ENCODE measurements around the gene MEX3D.

Gene MEX3D

GRCh38 chr19:1568320-1569019 is at the start of gene MEX3D:
Gene MEX3D (minus strand): TSS chr19:1568325. CDS start chr19:1568058, 267 bp downstream.
- Histone ChIP-seq H3K27me3 (no peaks in the 10 kb centered on the region), H3K4me1 (peaks cover 54% of the 10 kb centered on the region), H3K9ac (peak within 1 kb of the TSS; percentile 99), H3K9me3 (no peaks in the 10 kb centered on the region), H3K4me3 (peak within 1 kb of the TSS; percentile 98), H3K36me3 (peaks cover 23% of the 10 kb centered on the region), H3K27ac (peak within 1 kb of the TSS; percentile 95), H4K20me1 (peaks cover 38% of the 10 kb centered on the region), H3K4me2 (peak within 1 kb of the TSS; percentile 95)
- TF ChIP-seq Cebpa-rat (IDR thresholded peaks at IDR 0.05), result no peak

GRCh38 chr19:1616875-1617274 is 48.8 kb upstream of the MEX3D start:
- Histone ChIP-seq H3K4me3 (no peak overlapping the region), H3K9me3 (no peaks in the 10 kb centered on the region), H4K20me1 (peaks cover 100% of the 10 kb centered on the region), H3K27me3 (no peaks in the 10 kb centered on the region), H3K9ac (0 out of 2 replicates have a peak overlapping the region, but pooled peaks have one; percentile 24), H3K36me3 (peaks cover 100% of the 10 kb centered on the region), H3K4me1 (peaks cover 100% of the 10 kb centered on the region), H3K4me2 (peak overlapping the region; percentile 63), H3K27ac (no peak overlapping the region)
- TF ChIP-seq Cebpa-rat (IDR thresholded peaks at IDR 0.05), result no peak

DNA sequence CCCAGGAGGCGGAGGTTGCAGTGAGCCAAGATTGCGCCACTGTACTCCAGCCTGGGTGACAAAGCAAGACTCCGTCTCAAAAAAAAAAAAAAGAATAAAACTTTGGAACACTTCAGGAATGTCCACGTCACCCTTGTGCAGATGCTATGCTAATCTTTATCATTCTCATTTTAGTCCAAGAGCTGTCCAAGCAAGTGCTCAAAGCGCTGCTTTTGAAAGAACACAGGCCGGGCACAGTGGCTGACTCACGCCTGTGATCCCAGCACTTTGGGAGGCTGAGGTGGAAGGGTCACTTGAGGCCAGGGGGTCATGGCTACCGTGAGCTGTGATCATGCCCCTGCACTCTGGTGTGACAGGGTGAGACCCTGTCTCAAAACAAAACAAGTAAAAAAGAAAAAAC is 48.3 kb upstream of the MEX3D start:
- H3K9me3 ChIP-seq, result no peaks in the 10 kb centered on the region
- H3K4me3 ChIP-seq, result no peak overlapping the region
- peak overlapping the region; percentile 63 for H3K4me2 ChIP-seq
- peaks cover 98% of the 10 kb centered on the region for H4K20me1 ChIP-seq
- H3K27me3 ChIP-seq, result no peaks in the 10 kb centered on the region
- H3K27ac ChIP-seq, result no peak overlapping the region
- no peak for TF ChIP-seq Cebpa-rat (IDR thresholded peaks at IDR 0.05)
- H3K36me3 ChIP-seq, result peaks cover 98% of the 10 kb centered on the region
- peaks cover 98% of the 10 kb centered on the region for H3K4me1 ChIP-seq
- H3K9ac ChIP-seq, result no peak overlapping the region

GRCh38 chr19:1615156-1615765 is 47.1 kb upstream of the MEX3D start:
- Histone ChIP-seq H3K36me3 (peaks cover 93% of the 10 kb centered on the region), H4K20me1 (peaks cover 98% of the 10 kb centered on the region), H3K9ac (no peak overlapping the region), H3K4me2 (peak overlapping the region; percentile 63), H3K4me1 (peaks cover 97% of the 10 kb centered on the region), H3K27me3 (no peaks in the 10 kb centered on the region), H3K27ac (peak overlapping the region; percentile 15; the same call in 1 of the 2 replicates), H3K9me3 (no peaks in the 10 kb centered on the region), H3K4me3 (no peak overlapping the region)
- TF ChIP-seq Cebpa-rat (IDR thresholded peaks at IDR 0.05), result no peak

- Histone ChIP-seq H3K4me3 (no peak overlapping the region), H3K27ac (peak overlapping the region; percentile 15; the same call in 1 of the 2 replicates), H3K36me3 (peaks cover 80% of the 10 kb centered on the region), H3K4me2 (peak overlapping the region; percentile 63), H3K4me1 (peaks cover 97% of the 10 kb centered on the region), H4K20me1 (peaks cover 98% of the 10 kb centered on the region), H3K9ac (no peak overlapping the region), H3K9me3 (no peaks in the 10 kb centered on the region), H3K27me3 (no peaks in the 10 kb centered on the region)
- no peak for TF ChIP-seq Cebpa-rat (IDR thresholded peaks at IDR 0.05)
Observed at GRCh38 chr19:1613808-1614570, 45.9 kb upstream of the MEX3D start.

DNA sequence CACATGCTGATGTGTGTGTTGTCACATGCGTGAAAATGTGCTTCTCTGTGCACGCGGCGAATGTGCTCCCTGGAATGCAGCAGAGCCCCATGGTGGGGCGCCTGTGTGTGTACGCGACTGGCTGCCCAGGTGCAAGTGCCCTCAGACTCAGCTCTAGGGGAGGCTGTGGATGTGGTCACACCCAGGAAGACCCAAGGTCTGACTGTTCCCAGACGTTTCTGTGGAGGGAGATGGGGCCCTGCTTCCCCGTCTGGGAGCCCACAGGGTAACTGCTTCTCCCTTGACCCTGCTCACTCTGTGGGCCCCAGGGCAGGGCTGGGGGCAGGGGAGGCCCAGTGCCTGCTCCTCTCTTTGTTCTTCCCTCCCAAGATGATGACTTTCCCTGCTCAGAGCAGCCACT is 45.0 kb upstream of the MEX3D start:
- Histone ChIP-seq H3K9me3 (no peaks in the 10 kb centered on the region), H3K4me1 (peaks cover 97% of the 10 kb centered on the region)

GRCh38 chr19:1612114-1613086 is 44.3 kb upstream of the MEX3D start:
- no peaks in the 10 kb centered on the region for H3K9me3 ChIP-seq
- peaks cover 97% of the 10 kb centered on the region for H3K4me1 ChIP-seq
- H3K4me3 ChIP-seq, result no peak overlapping the region
- H3K36me3 ChIP-seq, result peaks cover 64% of the 10 kb centered on the region
- H4K20me1 ChIP-seq, result peaks cover 90% of the 10 kb centered on the region
- H3K27me3 ChIP-seq, result no peaks in the 10 kb centered on the region
- H3K9ac ChIP-seq, result no peak overlapping the region
- no peak for TF ChIP-seq Cebpa-rat (IDR thresholded peaks at IDR 0.05)
- H3K27ac ChIP-seq, result no peak overlapping the region
- H3K4me2 ChIP-seq, result peak overlapping the region; percentile 63

More for the DNA sequence above, 45.0 kb upstream of the MEX3D start:
- no peaks in the 10 kb centered on the region for H3K27me3 ChIP-seq
- TF ChIP-seq Cebpa-rat (IDR thresholded peaks at IDR 0.05), result no peak
- H4K20me1 ChIP-seq, result peaks cover 98% of the 10 kb centered on the region
- H3K4me3 ChIP-seq, result no peak overlapping the region
- H3K27ac ChIP-seq, result 0 out of 2 replicates have a peak overlapping the region, but pooled peaks have one; percentile 15
- H3K4me2 ChIP-seq, result peak overlapping the region; percentile 63
- peaks cover 72% of the 10 kb centered on the region for H3K36me3 ChIP-seq
- H3K9ac ChIP-seq, result no peak overlapping the region

DNA sequence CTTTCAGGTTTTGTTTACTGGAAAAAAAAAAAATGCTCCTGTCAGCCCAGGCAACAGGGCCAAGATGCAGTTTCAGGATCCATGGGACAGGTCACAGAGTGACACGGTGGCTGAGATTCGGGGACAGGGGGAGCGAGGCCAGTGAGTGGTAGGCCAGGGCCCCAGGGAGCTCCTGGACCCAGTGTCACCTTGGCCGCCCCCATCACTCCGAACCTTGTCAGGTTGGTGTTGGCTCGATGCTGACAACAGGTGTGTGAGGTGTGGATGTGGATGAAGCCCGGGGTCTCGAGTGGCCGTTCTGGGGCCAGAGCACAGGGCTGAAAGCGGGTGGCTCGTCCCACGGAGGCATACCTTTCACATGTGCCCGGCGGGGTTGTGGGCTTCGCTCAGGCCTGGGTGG is 43.2 kb upstream of the MEX3D start:
- H3K4me1 ChIP-seq, result peaks cover 97% of the 10 kb centered on the region
- peak overlapping the region; percentile 0; the same call in 1 of the 2 replicates for H3K4me2 ChIP-seq
- H3K9ac ChIP-seq, result no peak overlapping the region
- H3K27ac ChIP-seq, result no peak overlapping the region
- no peaks in the 10 kb centered on the region for H3K9me3 ChIP-seq
- peaks cover 80% of the 10 kb centered on the region for H4K20me1 ChIP-seq
- no peak overlapping the region for H3K4me3 ChIP-seq
- peaks cover 54% of the 10 kb centered on the region for H3K36me3 ChIP-seq
- no peak for TF ChIP-seq Cebpa-rat (IDR thresholded peaks at IDR 0.05)
- no peaks in the 10 kb centered on the region for H3K27me3 ChIP-seq

DNA sequence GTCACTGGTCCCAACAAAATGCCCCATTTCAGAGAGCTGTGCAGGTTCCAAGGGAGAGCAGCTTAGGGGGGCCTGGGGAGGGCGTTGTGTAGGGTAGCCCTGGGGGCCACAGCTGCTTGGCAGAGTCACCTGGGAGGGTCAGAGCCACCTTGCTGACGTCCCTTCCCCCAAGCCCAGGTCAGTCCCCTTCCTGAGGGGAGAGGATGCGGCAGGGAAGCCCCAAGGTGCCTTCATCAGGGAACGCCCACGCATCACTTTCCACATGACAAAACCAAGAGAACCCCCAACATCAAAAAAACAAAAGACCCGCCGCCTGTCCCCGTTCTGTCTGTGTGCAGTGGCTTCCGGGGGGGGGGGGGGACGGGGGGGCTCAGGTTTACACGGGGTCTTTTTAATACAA is 42.5 kb upstream of the MEX3D start:
- Histone ChIP-seq H4K20me1 (peaks cover 72% of the 10 kb centered on the region), H3K27me3 (no peaks in the 10 kb centered on the region), H3K27ac (no peak overlapping the region), H3K4me1 (peaks cover 93% of the 10 kb centered on the region), H3K36me3 (peaks cover 46% of the 10 kb centered on the region), H3K4me2 (peak overlapping the region; percentile 81), H3K4me3 (no peak overlapping the region), H3K9ac (no peak overlapping the region), H3K9me3 (no peaks in the 10 kb centered on the region)
- no peak for TF ChIP-seq Cebpa-rat (IDR thresholded peaks at IDR 0.05)

All from BLaER1 (cell line).